IPS-18c (cell line): ENCODE data around the gene SLC16A12.

ENCODE experiments used
- H3K4me3 ChIP-seq: 2 replicates; pipeline ENCODE4 v1.7.0; 2013; ENCODE audit warnings: low read depth, mild to moderate bottlenecking, low read length, moderate library complexity; ENCODE audit not compliant: insufficient read depth
- H3K9me3 ChIP-seq: one replicate; pipeline ENCODE4 v1.6.1; 2013; ENCODE audit warnings: mild to moderate bottlenecking, low read length, moderate library complexity; ENCODE audit not compliant: control insufficient read depth, insufficient read depth

Gene SLC16A12

GRCh38 chr10:89522463-89522862, 12.9 kb downstream of the SLC16A12 start:
- Histone ChIP-seq H3K9me3 (no peaks in the 10 kb centered on the region), H3K4me3 (no peak overlapping the region)

DNA sequence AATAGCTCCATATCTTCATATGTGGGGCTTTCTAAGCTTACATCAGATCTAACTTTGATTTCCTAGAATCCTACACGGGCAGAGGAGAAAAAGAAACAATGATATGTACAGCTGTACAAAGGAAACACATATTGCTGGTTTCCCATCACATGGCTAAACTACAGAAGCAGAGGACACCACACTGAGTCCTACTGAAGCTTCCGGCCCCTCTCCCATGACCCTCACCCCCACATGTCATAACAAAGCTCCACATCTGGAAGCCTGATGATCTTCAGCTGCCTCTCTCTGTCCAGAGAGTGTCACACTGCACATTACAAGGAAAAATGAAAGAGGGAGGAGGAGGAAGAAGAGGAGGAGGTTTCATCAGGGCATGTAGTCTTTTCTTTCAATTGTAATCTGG, 14.0 kb downstream of the SLC16A12 start:
- no peaks in the 10 kb centered on the region for H3K9me3 ChIP-seq

DNA sequence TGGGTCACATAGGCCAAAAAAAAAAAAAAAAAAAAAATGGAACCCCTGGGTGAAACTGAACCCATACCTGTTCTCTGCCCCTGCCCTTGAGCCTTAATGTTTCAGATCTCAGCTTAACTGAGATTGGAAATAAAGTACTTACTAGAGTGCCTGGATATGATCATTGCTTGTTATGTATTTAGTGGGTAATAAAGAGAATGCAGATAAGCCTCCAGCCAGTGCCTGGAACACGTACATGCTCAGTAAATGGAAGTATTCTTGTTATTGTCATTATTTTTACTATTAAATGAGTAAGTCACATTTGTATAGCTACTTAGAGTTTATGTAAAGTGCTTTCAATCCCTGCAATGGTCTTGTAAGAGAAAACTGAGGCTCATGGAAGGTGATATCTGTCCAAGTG, 14.7 kb downstream of the SLC16A12 start:
- H3K4me3 ChIP-seq, result no peak overlapping the region
- H3K9me3 ChIP-seq, result no peaks in the 10 kb centered on the region

More for the DNA sequence above, 14.0 kb downstream of the SLC16A12 start:
- no peak overlapping the region for H3K4me3 ChIP-seq

GRCh38 chr10:89518876-89519842, 16.2 kb downstream of the SLC16A12 start:
- H3K4me3 ChIP-seq, result no peak overlapping the region
- H3K9me3 ChIP-seq, result no peaks in the 10 kb centered on the region

DNA sequence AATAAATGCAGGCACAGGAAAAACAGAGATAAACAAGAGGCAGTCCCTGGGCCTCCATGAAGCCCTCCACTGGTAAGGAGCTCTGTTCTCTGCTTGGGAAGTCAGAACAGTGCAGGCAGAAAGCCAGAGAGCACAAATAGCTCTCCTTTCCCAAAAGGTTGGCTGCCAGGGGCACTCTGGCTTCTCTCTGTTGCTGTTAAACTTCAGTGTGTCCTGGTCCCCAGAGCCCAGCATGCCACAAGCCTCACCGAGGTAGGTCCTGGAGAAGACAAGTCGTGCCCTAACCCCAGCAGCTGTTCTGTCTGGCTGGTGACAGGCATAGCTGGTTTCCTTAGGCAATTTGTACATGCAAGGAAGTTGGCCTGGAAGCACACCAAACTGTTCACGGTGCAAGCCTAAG, 17.3 kb downstream of the SLC16A12 start:
- Histone ChIP-seq H3K9me3 (no peaks in the 10 kb centered on the region), H3K4me3 (no peak overlapping the region)

GRCh38 chr10:89516149-89516832, 19.1 kb downstream of the SLC16A12 start:
- no peaks in the 10 kb centered on the region for H3K9me3 ChIP-seq
- H3K4me3 ChIP-seq, result no peak overlapping the region

GRCh38 chr10:89515031-89515841, 20.2 kb downstream of the SLC16A12 start:
- Histone ChIP-seq H3K4me3 (no peak overlapping the region), H3K9me3 (no peaks in the 10 kb centered on the region)

DNA sequence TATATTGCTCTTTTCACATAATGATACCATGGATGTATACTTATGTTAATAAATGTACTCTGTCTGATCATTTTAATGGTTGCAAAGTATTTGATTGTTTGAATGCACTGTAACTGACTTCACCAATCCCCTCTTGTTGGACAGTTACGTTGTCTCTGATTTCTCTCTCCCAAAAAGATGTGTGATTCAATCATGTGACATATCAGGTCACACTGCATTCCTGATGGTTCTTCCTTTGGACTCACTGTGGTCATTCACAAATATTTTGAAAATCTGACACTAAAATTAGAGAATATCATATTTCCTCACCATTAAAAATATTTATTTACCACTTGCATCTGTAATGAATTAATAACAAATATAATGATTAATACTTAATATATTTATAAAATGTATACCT, 22.2 kb downstream of the SLC16A12 start:
- H3K9me3 ChIP-seq, result no peaks in the 10 kb centered on the region
- H3K4me3 ChIP-seq, result no peak overlapping the region

DNA sequence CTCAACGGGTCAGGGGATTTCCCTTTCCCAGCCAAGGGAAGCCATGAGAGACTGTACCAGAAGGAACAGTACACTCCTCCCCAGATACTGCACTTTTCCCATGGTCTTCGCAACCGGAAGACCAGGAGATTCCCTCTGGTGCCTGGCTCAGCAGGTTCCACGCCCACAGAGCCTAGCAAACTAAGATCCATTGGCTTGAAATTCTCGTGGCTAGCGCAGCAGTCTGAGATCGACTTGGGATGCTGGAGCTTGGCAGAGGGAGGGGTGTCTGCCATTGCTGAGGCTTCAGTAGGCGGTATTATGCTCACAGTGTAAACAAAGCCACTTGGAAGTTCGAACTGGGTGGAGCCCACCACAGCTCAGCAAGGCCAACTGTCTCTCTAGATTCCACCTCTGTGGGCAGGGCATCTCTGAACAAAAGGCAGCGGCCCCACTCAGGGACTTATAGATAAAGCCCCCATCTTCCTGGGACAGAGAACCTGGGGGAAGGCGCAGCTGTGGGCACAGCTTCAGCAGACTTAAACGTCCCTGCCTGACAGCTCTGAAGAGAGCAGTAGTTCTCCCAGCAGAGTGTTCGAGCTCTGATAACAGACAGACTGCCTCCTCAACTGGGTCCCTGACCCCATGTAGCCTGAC, 29.6 kb downstream of the SLC16A12 start:
- no peaks in the 10 kb centered on the region for H3K9me3 ChIP-seq
- H3K4me3 ChIP-seq, result no peak overlapping the region

- Histone ChIP-seq H3K4me3 (no peak overlapping the region), H3K9me3 (no peaks in the 10 kb centered on the region)
Observed at GRCh38 chr10:89504691-89505090, 30.7 kb downstream of the SLC16A12 start.

DNA sequence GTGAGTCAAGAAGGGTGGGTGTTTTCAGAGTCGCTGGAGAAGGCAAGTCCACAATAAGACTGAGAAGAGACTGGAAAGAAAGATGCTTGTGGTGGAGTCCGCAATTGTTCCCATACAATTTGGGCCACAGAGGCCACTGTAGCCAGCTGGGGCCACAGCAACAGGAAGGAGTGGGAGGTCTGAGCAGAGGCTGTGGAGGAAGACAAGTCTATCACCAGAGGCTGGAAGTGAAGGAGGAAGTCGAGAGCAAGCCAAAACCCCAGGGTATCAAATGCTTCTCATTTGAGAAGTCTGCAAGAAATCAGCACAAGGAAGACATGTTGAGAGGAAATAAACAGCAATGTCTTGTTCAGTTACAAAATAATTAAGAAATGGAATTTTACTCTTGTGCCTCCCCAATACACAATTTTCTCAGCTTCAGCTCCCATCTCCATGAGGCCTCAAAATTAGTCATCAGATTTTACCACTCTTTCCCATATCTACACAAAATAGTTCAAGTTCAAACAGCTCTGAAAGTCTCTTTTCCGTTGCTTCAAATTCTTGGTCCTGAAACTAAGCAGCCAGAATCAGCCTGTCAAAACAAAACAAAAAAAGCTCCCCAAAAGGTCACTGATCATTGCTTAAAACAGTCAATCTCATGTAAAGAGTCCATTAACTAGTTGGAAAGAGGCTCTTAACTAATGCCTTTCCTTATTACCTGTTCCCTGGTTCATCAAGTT, 31.6 kb downstream of the SLC16A12 start:
- Histone ChIP-seq H3K4me3 (no peak overlapping the region), H3K9me3 (no peaks in the 10 kb centered on the region)

- H3K4me3 ChIP-seq, result no peak overlapping the region
- no peaks in the 10 kb centered on the region for H3K9me3 ChIP-seq
Observed at GRCh38 chr10:89503151-89503550, 32.2 kb downstream of the SLC16A12 start.

DNA sequence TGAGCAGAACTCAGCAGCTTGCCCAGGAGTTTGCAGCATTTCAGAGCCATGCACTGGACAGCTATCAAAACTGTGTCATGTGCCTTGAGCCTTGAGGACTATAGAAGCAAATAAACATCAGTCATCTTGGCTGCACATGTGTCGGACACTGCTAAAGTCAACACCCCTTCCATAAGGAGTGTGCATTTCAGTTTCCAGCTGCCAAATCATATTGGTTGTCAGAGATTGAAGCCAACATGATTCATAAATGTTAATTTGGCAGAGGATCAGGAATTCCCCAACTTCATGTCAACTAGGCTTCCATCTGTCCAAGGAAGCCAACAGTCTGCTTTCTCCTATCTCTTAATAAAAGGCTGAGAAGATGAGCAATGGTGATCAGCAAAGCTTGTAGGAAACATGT, 32.8 kb downstream of the SLC16A12 start:
- no peak overlapping the region for H3K4me3 ChIP-seq

DNA sequence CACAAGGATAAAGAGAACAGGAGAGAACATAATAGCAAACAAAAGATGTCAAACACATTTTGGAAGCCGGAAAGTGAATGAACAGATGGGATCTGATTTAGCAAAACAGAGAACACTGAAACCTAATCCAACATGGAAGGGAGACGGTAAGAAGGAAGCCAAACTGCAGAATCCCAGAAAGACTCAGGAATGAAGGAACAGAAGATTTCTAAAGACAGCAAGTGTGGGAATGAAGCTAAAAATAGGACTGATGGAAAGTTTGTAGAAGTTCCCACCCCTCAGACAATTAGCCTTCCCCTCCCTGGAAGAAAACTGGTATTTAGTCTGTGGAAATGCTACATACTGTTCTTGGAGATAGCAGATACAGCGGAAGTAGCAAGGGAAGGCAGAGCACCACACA, 40.8 kb downstream of the SLC16A12 start:
- no peaks in the 10 kb centered on the region for H3K9me3 ChIP-seq
- H3K4me3 ChIP-seq, result no peak overlapping the region

More for the DNA sequence above, 32.8 kb downstream of the SLC16A12 start:
- H3K9me3 ChIP-seq, result no peaks in the 10 kb centered on the region

DNA sequence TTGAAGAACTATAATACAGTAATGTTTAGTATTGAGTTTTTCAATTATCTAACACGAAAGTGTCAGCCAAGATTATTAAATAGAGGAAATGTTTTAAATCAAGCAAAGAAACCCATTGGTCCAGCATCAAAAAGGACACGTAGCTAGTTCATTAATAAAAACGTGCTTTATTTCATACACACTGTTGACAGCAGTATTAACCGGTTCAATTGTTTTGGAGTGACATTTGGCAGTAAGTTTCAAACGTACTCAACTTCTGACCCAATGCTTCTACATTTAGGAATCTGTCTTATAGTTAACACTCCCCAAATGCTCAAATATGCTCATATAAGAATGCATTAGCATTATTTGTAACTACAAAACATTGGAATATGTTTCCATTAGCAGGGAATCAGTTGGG, 41.3 kb downstream of the SLC16A12 start:
- H3K4me3 ChIP-seq, result no peak overlapping the region
- H3K9me3 ChIP-seq, result no peaks in the 10 kb centered on the region

DNA sequence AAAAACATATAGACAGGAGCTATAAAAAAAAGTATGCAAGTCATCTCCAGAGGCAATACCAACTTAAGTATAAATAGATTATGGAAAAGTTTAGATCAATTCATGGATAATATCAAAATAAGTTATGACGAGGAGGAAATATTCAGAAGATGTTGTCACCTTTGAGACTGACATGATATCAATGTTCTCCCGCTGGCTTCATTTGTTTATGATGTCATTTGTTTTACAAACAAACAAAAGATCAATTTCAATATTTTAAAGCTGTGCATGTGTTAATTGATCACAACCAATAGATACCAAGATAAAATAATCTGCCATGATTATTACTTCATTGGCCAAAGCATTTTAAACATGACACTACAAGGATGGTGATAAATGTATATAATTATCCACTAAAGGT, 43.5 kb downstream of the SLC16A12 start:
- Histone ChIP-seq H3K9me3 (no peaks in the 10 kb centered on the region), H3K4me3 (no peak overlapping the region)
